Pancreas (tissue), 10 donors: ENCODE results near the gene CFAP77. TPM values are rescaled to one million over a fixed set of nuclear protein-coding genes. Genes with fewer than 3 reads are reported as not detected.
"Not testable (repeated sequence)": the region's sequence is repeated elsewhere in the genome, so short reads cannot be mapped to it uniquely, and the experiment has no call there.

ENCODE experiments used
- ATAC-seq, 4 donors: fragments of 200-7000 bp; cut with Tn5 transposase; one replicate each; pipeline versions ENCODE4 v1.8.0 to v1.9.1; 2020; ENCODE audit warnings: mild to moderate bottlenecking in 4 of 4, moderate library complexity in 4 of 4
- DNase-seq, 6 donors: peaks; one replicate each; pipeline ENCODE4 v3.0.0-alpha.2; 2020
- FAIRE-seq: peaks from 2 replicates; lab custom pipeline; 2012; peaks lifted over from hg19 to GRCh38; lab: Jason Lieb, UNC
- H3K27ac ChIP-seq, 4 donors: fragments of 200-600 bp; sonication (generic); 1 replicate in 3 of 4; 2 replicates in 1 of 4; pipeline versions ENCODE4 v1.5.0 to v1.8.0; 2020
- H3K27me3 ChIP-seq, 4 donors: fragments of 200-600 bp; one replicate each; pipeline ENCODE4 v1.8.0; 2021
- H3K36me3 ChIP-seq, 3 donors: fragments of 200-600 bp; sonication (generic) in 1 of 3; one replicate each; pipeline versions ENCODE4 v1.5.0 to v1.8.0; 2020 to 2021
- H3K4me1 ChIP-seq, 3 donors: fragments of 200-600 bp; one replicate each; pipeline ENCODE4 v1.8.0; 2021
- H3K4me3 ChIP-seq, 4 donors: fragments of 200-600 bp; sonication (generic) in 2 of 4; one replicate each; pipeline versions ENCODE4 v1.5.0 to v1.8.0; 2020 to 2021
- H3K9me3 ChIP-seq, 4 donors: fragments of 200-600 bp; one replicate each; pipeline ENCODE4 v1.8.0; 2021
- CTCF ChIP-seq, 4 donors: fragments of 200-600 bp; sonication (generic) in 3 of 4; IDR thresholded peaks; one replicate each; pipeline versions ENCODE4 v1.5.0 to v1.8.0; 2021; ENCODE audit warnings: antibody characterized with exemption in 4 of 4
- WGBS, 2 donors: extraction: QIAGEN DNeasy Blood & Tissue Kit; methylation state at CpG; one replicate each; pipeline ENCODE4 v1.1.7; 2013; 5-methylcytosine and 5-hydroxymethylcytosine counted together
- intact Hi-C, 3 donors: fragments of 100-400 bp; cut with DNase I; formaldehyde crosslinking; loops; one replicate each; pipeline versions ENCODE4 v1.11.1 to v1.14.2; 2022
- polyA plus RNA-seq, 2 donors: library from polyadenylated mRNA; stranded (reverse); fragments of 200-250 nt; gene quantifications; one replicate each; pipeline ENCODE4 v1.2.3, GENCODE V29; 2013
- total RNA-seq, 6 donors: library from RNA; stranded (reverse); fragmentation: NEBNext Ultra II Directional in 4 of 6; extraction: Animal tissue kit (Norgen Biotek cat#: 25700) in 4 of 6; gene quantifications; one replicate each; pipeline versions ENCODE4 v1.2.1 to v1.2.4, GENCODE V29; 2021 to 2023
- donor health status: healthy with polysubstance abuse.
- donor health status: DM: no; HTN: no; CAD: no; lungs with moderate emphysema.
- donor health status: DM: no; HTN: no; CAD: no.
- donor health status: control.
- donor health status: control.
- donor health status: Bipolar disorder and iron deficiency.
- donor health status: DM: yes; HTN: yes; CAD: no.
- donor health status: DM: no; HTN: no; CAD: no.
- donor health status: DM: no; HTN: no; CAD: no.
- donor health status: DM: yes; HTN: yes; CAD: no.

CFAP77 gene
- total and polyA plus RNA-seq, 8 donors: not detected

GRCh38 chr9:132367613-132368313 lies 42.2 kb upstream of the CFAP77 start:
- no peak overlapping the region for H3K4me3 ChIP-seq
- no peak overlapping the region for H3K27ac ChIP-seq
- TF ChIP-seq CTCF (IDR thresholded peaks at IDR 0.05): no peak
- H3K27me3 ChIP-seq: no peaks in the 10 kb centered on the region
- no peaks in the 10 kb centered on the region for H3K4me1 ChIP-seq
- no peak for DNase-seq
- ATAC-seq: no peak
- no peak for FAIRE-seq
- no peaks in the 10 kb centered on the region for H3K36me3 ChIP-seq
- no peaks in the 10 kb centered on the region for H3K9me3 ChIP-seq
- 72% methylated on average over 13 of the region's 13 CpGs for WGBS, 2 donors
- intact Hi-C loops: no loop called here

GRCh38 chr9:132369421-132369820 lies 40.6 kb upstream of the CFAP77 start:
- Histone ChIP-seq H3K27me3 (no peaks in the 10 kb centered on the region), H3K4me1 (no peaks in the 10 kb centered on the region), H3K36me3 (no peaks in the 10 kb centered on the region), H3K27ac (no peak overlapping the region), H3K4me3 (no peak overlapping the region), H3K9me3 (no peaks in the 10 kb centered on the region)
- DNase-seq (no peak), FAIRE-seq (no peak), ATAC-seq (no peak)
- 89 to 94% methylated on average over 4 of the region's 4 CpGs for WGBS, 2 donors
- intact Hi-C loops: no loop called here
- TF ChIP-seq CTCF (IDR thresholded peaks at IDR 0.05): no peak

DNA sequence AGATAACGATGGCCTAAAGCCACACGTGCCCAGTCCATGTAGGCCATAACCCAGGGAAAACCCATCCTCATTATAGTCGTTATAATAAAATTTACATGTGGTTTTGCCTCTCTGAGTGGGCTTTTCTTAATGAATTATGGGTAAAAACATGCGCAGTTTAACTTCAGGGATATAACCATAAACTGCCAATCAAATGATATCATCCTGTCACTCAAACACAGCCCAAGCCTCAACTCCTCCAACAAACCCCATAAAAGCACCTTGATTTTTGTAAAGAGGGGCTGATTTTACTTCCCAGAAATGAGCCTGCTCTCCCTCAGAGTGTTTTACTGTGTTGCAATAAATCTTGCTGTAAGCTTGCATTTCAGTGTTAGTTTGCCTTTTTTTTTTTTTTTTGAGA lies 39.4 kb upstream of the CFAP77 start:
- DNase-seq (no peak), ATAC-seq (no peak), FAIRE-seq (no peak)
- H3K36me3 ChIP-seq: no peaks in the 10 kb centered on the region
- intact Hi-C loops: no loop called here
- H3K27ac ChIP-seq: no peak overlapping the region
- no peaks in the 10 kb centered on the region for H3K27me3 ChIP-seq
- no peak for TF ChIP-seq CTCF (IDR thresholded peaks at IDR 0.05)
- 84 to 92% methylated on average over 4 of the region's 4 CpGs for WGBS, 2 donors
- H3K4me1 ChIP-seq: no peaks in the 10 kb centered on the region
- no peaks in the 10 kb centered on the region for H3K9me3 ChIP-seq
- H3K4me3 ChIP-seq: no peak overlapping the region

DNA sequence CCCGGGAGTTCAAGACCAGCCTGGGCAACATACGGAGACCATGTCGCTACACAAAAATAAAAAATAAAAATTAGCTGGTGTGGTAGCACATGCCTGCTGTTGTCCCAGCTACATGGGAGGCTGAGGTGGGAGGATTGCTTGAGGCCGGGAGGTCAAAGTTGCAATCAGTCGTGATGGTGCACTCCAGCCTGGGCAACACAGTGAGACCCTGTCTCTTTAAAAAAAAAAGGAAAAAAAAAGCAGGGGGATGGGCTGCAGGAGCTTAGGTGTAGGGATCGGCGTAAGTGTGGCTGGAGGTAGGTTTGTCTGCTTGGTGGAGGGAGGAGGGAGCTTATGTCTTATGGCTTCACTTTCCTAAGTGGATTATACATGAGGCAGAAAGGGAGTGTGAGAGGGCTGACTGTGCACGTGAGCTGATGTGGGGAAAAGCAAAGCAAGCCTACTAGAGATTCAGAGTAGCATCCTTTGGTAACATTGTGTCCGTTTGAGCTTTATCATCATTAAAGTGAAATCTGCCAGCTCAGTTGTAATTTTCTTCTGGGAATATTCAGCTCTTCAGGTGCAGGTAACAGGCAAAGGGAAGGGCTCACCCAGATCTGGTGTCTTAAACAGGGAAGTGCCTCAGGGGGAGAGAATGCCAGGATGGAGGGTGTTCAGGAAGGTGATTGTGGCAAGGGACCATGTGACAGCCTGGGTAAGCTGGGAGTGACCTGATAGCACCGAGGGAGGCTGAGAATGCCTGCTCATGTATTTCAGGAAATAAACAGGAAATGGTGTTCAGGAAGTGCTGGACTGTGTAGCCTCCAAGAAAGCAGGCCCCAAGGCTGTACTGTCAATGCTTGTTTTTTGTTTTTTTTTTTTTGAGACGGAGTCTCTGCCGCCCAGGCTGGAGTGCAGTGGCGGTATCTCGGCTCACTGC lies 37.6 kb upstream of the CFAP77 start:
- no peaks in the 10 kb centered on the region for H3K27me3 ChIP-seq
- ATAC-seq: peak in 3 of 4 donors; percentile 55 to 91 (median 83)
- intact Hi-C loops: no loop called here
- peaks cover 0 to 10% (median 0%) of the 10 kb centered on the region in 3 donors for H3K36me3 ChIP-seq
- H3K4me1 ChIP-seq: no peaks in the 10 kb centered on the region
- DNase-seq: peak in 1 of 6 donors; percentile 56
- H3K4me3 ChIP-seq: no peak overlapping the region
- H3K9me3 ChIP-seq: no peaks in the 10 kb centered on the region
- 78 to 82% methylated on average over 14 of the region's 14 CpGs for WGBS, 2 donors
- FAIRE-seq: no peak
- peak overlapping the region in 2 of 4 donors; percentile 28 to 53 for H3K27ac ChIP-seq
- no peak for TF ChIP-seq CTCF (IDR thresholded peaks at IDR 0.05)

DNA sequence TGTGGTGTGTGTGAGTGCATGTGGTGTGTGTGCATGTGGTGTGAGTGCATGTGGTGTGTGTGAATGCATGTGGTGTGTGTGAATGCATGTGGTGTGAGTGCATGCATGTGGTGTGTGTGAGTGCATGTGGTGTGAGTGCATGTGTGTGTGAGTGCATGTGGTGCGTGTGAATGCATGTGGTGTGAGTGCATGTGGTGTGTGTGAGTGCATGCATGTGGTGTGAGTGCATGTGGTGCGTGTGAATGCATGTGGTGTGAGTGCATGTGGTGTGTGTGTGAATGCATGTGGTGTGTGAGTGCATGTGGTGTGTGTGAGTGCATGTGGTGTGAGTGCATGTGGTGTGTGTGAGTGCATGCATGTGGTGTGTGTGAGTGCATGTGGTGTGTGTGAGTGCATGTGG lies 32.2 kb upstream of the CFAP77 start:
- H3K4me1 ChIP-seq, ATAC-seq, DNase-seq, intact Hi-C loops, H3K9me3 ChIP-seq, H3K4me3 ChIP-seq, H3K27ac ChIP-seq, H3K27me3 ChIP-seq, FAIRE-seq: not testable (repeated sequence)
- WGBS, 2 donors: 95 to 98% methylated on average over 2 of the region's 2 CpGs
- peaks cover 0 to 14% (median 0%) of the 10 kb centered on the region in 3 donors for H3K36me3 ChIP-seq

GRCh38 chr9:132378416-132378815 lies 31.6 kb upstream of the CFAP77 start:
- WGBS, 2 donors: 90 to 92% methylated on average over 3 of the region's 3 CpGs
- H3K27ac ChIP-seq, DNase-seq, H3K27me3 ChIP-seq, H3K4me1 ChIP-seq, ATAC-seq, H3K4me3 ChIP-seq, H3K9me3 ChIP-seq, FAIRE-seq, intact Hi-C loops: not testable (repeated sequence)
- H3K36me3 ChIP-seq: peaks cover 0 to 14% (median 0%) of the 10 kb centered on the region in 3 donors
